ENCODE measurements around the gene GRB14.
"Not testable (repeated sequence)": the region's sequence is repeated elsewhere in the genome, so short reads cannot be mapped to it uniquely, and the experiment has no call there.

GRB14 gene

DNA sequence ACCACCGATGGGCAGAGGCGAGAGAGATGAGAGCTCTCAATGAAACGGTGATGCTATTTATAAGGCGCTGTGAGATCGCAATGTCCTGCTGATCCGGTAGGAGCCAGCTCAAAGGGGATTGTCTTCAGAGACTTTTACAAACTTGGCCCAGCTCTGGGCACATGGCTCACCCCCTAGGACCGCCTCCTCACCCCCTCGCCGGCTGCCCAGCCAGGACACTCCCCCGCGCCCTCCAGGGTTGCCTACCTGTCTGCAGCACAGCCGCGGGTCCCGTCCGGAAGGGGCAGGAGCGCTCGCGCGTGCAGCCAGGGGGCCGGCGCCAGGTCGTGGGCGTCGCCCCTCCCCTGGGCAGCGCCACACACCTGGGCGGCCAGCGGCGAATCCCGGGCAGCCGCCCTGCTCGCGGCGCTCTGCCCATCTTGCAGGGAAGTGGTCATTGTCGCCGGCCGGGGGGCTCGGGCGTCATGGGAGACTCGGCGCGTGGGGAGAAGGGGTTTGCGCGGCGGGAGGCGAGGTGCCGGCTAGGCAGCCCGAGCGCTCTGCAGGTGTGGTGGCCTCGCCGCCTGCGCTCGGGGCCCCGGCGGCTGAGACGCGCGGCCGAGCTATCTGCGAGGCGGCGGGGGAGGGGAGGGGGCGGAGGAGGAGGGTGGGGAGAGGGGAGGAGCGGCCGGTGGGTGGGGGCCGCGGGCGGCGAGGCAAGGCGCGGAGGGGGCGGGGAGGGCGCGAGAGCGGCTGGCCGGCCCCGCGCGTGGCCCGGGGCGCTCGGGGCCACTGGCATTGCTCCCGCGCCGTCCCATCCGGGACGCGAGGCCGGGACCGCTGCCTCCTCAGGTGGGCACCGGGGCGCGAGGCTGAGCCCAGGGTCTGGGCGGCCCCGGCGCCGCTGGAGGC, at the start of gene GRB14:
GRB14 (minus strand) TSS at position 610 of the 891 bp plus-strand sequence; CDS start at position 437, 173 bp downstream.
- DNase-seq (ENCODE audit: low read depth in 2 of 2): no peak

DNA sequence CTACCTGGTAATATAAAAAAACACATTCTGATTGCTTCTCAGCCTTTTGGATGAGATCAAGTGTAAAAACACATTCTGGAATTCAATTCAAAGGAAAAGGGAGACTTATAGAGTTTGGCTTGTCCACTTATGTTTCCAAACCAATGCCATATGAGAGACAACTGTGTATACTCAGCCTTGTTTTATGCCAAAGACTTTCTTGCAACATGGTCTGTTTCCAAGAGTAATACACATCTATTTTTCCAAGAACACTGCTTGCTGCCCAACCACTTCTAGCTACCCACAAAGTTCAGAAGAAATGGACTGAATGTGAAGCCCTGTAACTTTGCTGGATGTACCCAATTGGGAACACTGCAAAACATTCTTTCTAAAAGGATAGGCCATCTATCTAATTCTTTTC, 48.0 kb upstream of the GRB14 start:
- DNase-seq (ENCODE audit: low read depth in 2 of 2): no peak

DNA sequence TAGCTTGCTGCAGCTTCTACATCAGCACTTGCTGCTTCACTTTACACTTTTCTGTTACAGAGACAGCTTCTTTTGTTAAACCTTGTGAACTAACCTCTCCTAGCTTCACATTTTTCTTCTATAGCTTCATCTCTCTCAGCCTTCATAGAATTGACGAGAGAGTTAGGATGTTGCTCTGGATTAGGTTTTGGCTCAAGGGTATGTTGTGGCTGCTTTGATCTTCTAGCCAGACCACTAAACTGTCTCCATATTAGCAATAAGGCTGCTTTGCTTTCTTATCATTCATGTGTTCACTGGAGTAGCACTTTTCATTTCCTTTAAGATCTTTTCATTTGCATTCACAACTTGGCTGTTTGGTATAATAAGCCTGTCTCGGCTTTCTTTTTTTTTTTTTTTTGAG, 46.3 kb upstream of the GRB14 start:
- DNase-seq (ENCODE audit: low read depth in 2 of 2): no peak

DNA sequence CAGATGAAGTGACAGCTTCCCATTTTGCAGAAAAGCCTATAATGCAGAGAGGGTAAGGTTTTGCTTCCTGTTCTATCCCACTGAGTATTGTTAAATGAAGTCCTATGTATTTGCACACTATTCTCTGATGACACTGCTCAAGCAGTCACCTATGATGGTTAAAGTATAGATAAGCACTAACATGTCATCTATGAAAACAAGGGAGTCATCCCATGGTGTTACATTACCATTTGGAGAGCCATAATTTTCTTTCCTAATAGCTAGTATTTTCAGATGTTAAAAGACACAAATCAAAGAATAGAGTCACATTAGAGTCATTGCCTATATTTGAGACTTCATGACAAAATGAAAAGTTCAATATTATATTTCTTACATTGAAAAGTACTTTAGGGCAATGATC, 42.8 kb upstream of the GRB14 start:
- DNase-seq (ENCODE audit: low read depth in 2 of 2): no peak

DNA sequence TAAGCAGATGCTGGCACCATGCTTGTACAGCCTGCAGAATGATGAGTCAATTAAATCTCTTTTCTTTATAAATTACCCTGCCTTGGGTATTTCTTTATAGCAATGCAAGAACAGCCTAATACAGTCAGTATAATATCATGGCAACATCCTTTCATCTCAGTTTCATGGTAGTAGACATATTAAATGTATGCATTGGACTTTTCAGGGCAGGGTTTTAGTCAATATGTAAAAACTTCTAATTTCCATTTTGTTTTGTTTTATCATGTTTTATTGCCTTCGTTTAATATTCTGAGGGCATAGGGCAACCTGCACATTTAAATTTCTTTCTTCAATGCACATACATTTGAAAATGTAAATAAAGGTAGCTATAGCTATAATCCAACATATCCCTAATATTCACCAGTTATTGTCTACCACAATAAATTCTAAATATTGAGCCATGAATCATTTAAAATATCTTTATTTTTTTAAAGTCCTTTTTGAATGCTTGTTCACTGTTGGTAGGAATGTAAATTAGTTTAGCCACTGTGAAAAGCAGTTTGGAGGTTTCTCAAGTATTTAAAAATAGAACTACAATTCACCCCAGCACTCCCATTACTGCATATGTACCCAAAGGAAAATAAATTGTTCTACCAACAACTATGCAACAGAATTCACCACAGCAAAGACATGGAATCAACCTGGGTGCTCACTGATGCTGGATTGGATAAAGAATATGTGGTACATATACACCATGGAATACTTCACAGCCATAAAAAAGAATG, 41.8 kb upstream of the GRB14 start:
- no peak for DNase-seq (ENCODE audit: low read depth in 2 of 2)

DNA sequence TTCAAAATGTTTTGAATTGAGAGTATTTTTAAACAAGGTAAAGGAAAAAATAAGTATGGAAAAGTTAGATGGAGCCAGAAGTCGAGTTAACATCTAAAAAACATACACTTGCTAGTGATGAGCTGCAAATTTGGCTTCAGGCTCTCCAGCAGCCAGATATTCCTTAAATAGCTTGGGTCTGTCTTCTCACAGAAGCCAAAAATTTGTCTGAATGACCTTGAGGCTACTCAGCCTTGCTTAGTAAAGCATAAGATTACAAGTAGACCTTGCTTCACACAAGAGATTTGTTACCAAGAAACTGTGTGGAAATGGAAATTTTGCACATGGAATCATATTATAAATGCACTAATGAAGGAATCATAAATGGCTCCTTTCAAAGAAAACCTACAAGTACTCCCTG, 40.8 kb upstream of the GRB14 start:
- no peak for DNase-seq (ENCODE audit: low read depth in 2 of 2)

DNA sequence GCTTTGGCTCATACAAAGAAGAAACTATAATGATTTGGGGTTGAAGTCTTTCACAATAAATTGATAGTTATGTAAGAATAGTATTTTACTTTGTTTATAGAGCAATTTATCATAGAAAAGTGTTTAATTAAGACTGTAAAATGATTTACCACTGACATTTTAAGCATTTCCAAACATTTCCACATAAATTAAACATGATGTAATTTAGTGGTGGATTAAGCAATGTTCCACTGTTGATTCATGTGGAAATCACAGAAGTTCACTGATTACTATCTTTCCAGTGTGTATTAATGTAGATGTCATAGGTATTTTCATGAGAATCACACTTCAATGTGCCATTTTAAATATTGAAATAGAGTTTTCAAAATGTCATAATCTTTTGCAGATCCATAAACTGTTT, 40.1 kb upstream of the GRB14 start:
- no peak for DNase-seq (ENCODE audit: low read depth in 2 of 2)

DNA sequence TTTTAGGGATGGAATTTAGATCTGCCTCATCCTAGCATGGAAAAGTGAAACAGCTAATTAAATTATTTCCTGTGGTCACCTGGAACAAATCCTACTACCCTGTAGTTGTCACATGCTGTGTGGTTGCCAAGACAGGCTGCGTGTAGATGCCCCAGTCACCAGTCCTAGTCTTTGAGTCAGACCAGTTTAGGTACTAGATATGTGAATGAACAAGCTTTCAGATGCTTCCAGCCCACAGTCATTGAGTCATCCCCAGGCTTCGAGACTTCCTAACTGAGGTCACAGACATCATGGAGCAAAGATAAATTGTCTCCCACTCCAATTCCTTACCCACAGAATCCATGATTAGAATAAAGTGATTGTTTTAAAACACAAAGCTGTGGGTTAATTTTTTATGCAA, 35.8 kb upstream of the GRB14 start:
- DNase-seq (ENCODE audit: low read depth in 2 of 2): no peak

DNA sequence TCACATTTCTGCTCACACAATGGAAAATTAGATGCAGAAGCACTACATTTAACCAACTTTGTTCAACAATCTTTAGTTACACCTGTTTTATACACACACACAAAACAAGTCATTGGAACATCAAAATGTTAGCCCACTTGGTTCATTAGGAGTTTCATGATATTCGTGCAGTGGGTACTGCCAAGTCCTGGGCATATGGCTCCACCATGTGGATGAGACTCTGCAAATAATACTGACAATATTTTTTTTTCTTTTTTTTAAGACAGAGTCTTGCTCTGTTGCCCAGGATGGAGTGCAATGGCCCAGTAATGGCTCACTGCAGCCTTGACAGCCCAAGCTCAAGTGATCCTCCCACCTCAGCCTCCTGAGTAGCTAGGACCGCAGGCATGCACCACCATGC, 34.5 kb upstream of the GRB14 start:
- no peak for DNase-seq (ENCODE audit: low read depth in 2 of 2)

DNA sequence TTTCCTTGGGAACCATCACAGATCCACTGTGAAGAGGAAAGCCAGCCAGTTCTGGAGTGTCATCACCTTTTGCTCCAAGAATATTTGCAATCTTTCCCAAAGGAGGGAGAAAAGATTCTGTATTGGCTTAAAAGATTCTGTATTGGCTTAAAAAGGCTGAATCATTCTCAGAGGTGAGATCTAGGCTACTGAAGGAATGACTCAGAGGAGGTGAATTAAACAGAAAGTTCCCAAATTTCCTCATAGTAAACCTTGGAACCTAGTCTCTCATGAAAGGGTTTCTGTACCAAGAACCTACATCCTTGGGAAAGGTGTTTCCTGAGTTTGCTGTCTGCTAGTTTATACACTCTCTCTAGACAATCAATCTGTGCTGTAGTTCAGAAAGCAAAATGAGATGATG, 34.1 kb upstream of the GRB14 start:
- no peak for DNase-seq (ENCODE audit: low read depth in 2 of 2)

DNA sequence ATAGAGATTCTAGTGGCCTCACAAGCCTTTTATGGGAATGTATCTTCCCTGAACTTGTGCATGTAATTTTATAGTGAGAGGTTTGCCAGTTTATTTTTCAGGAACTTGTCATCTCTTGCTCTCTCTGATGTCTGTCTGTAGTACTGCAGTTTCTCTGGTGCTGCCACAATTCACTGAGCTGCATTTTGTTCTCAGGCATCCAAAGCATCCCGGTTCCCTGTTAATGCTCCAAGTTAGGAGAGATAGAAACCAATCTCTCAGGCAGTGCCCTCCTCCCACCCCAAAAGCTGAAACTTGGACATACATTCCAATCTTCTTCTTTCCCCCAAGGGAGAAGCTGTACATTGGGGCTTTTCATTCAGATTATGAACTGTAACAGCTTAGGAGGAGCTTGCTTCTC, 30.1 kb upstream of the GRB14 start:
- no peak for DNase-seq (ENCODE audit: low read depth in 2 of 2)

DNA sequence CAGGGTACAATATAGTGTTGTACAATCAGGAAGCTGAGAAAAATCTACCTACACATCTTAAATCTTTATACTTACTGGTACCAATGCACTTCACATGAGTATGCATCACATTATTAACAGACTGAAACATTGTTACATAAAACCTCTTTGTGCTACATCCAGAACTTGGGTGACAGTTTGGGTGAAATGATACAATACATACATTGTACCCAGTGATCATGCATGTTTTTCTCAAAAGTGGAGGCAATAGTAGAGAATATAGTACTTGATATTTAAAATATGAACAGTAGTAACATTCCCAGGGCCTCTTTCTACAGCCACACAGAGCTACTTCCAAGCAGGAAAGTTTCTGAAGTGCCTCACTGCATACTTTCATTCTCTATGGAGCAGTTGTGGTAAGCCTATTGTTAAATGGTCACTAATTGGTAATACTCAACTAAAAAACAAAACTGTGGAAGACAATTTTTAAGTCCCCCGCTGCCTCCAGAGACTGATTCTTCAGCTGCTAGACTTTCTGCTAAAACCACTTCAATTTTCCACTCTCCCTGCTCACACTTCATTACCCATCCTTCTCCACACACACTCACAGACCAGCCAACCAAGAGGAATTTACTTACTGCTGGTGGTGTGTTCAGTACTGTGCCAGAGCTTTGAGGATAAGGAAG, 22.9 kb upstream of the GRB14 start:
- no peak for DNase-seq (ENCODE audit: low read depth in 2 of 2)

DNA sequence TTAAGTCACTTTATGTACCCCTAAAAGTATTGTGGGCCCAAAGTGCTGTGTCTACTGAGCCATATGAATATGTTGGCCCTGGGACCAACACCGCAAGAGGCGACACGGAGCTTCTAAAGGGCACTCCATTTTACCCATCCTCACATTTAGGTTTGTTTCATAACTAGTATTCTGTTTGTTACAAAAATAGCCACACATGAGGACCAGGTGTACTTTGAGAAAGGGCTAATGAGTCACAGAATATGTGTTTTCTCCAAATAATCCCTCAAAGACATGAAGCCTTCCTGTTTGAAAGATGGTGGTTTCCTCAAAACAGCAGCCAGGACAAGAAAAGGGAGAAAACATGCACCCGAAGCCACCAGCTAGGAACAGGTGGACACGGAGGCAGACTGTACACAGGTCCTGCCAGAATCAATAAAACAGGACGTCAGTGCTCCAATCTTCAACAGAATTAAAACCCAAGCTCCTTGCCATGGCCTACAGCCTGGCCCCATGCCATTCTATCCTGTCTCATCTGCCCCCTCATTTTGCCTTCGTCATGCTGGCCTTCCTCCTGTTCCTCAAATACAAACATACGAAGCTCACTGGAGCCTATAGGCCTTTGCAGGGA, 21.8 kb upstream of the GRB14 start:
- no peak for DNase-seq (ENCODE audit: low read depth in 2 of 2)

DNA sequence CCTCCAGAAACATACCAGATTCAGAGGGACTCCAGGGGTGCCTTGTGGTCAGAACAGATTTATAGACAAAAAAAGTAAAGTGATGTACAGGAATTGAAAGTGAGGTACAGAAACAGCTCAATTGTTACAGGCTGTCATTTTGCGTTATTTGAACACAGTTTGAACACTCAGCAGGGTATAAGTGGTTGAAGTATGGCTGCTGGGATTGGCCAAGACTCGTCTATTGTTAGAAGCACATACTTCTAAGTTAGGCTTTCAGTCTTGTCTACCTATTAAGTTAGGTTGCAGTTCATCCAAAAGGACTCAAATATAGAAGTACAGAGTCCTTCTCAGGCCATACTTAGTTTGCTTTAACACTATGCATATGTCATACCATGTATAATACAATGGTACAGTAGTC, 21.0 kb upstream of the GRB14 start:
- no peak for DNase-seq (ENCODE audit: low read depth in 2 of 2)

DNA sequence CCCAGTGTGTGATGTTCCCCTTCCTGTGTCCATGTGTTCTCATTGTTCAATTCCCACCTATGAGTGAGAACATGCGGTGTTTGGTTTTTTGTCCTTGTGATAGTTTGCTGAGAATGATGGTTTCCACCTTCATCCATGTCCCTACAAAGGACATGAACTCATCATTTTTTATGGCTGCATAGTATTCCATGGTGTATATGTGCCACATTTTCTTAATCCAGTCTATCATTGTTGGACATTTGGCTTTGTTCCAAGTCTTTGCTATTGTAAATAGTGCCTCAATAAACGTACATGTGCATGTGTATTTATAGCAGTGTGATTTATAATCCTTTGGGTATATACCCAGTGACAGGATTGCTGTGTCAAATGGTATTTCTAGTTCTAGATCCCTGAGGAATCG, 7.0 kb upstream of the GRB14 start:
- not testable (repeated sequence) for DNase-seq (ENCODE audit: low read depth in 2 of 2)

DNA sequence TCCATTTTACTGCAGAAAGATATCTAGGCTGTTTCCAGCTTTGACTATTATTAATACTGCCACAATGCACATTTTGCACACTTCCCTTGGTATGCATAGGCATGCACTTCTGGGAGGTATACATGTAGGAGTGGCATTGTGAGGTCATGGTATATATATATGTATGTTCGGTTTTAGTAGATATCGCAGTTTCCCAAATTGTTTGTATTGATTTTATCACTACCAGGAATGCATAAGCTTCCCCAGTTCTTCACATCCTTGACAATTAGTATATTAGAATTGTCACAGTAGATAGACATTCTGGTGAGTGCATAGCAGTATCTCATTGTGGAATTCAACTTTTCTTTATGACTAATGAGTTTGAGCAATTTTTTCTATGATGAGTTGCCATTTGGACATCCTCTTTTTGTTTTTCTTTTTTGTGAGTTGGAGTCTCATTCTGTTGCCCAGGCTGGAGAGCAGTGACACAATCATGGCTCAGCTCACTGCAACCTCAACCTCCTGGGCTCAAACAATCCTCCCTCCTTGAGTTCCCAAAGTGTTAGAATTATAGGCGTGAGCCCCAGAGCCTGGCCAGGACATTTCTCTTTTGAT, 4.2 kb upstream of the GRB14 start:
- DNase-seq (ENCODE audit: low read depth in 2 of 2): no peak

DNA sequence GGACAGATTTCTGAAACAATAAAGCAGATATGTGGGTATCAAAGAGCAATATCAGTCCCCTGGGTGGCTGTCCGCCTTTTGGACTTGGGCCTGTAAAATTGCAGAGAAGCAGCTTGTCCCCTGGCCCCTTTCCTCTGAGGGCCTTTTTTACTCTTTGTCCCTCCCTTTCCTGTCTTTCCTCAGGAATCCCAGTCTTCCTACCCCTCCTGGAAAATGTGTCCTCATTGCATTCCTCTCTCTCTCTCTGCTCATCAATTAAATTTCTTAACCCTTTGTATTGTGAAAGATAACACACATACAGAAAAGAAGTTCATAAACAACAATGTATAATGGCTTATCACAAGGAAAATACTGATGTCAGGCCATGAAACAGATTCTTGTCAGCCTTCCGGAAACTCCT, 3.0 kb upstream of the GRB14 start:
- no peak for DNase-seq (ENCODE audit: low read depth in 2 of 2)

DNA sequence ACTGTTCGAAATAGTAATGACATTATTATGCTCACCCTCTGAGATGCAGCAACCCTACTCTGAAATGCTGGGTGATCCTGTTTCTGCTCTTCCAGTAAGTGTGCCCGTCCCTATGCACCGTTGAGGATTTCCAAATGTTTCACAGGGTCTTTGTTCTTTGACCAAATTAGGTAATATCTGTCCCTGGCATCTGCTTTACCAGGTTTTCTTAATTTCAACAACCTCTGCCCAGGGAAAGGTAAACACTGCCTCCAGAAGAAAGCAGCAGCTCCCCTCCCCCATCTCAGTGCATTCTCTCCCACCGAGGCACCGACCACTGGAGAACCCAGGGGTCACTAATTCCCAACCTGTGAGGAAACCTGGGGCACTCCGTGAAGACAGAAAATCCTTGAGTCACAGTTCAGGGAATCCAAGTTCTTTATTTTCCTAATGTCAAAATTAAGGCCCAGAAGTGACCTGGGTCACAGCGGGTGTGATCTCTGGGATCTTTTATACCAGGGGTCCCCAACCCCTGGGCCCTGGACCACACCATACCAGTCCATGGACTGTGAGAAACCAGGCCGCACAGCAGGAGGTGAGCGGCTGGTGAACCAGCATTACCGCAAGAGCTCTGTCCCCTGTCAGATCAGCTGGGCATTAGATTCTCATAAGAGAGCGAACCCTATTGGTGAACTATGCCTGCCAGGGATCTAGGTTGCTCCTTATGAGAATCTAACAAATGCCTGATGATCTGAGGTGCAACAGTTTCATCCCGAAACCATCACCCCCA, 1.2 kb upstream of the GRB14 start:
- DNase-seq (ENCODE audit: low read depth in 2 of 2): no peak

DNA sequence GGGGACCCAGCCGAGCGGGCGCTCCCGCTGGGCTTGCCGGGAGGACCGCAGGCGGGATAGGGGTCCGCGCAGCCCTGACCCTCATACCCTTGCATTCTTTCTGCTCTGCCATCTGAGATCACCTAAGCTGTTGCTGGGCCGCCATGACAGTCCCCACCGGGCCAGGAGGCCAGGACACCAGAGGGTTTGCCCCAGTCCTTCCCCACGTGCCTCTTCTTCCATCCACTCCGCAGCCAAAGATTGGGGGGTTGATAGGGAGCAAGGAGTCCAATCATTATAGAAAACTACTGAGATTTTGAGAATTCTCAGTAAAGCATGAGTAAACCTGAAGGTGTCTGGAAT, 453 bp upstream of the GRB14 start:
- DNase-seq (ENCODE audit: low read depth in 2 of 2): no peak

DNA sequence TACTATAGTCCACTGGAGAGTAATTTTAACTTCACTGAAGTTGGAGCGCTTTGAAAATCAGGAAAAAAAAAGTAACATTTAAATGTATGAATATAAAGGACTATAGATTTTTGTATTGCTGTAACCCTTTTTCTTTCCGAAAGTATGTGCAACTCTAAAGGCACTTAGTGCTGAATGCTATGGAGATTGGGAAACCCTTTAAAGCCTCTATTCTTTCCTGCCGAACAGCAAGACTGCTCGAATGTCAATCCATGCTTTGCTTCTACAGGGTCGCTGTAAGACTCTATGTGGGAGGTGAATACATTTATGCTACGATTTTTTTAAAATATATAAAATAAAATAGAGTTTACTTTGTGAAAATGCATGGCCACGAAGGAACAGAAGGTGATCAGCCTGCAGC, 825 bp downstream of the GRB14 start:
- DNase-seq (ENCODE audit: low read depth in 2 of 2): no peak

DNA sequence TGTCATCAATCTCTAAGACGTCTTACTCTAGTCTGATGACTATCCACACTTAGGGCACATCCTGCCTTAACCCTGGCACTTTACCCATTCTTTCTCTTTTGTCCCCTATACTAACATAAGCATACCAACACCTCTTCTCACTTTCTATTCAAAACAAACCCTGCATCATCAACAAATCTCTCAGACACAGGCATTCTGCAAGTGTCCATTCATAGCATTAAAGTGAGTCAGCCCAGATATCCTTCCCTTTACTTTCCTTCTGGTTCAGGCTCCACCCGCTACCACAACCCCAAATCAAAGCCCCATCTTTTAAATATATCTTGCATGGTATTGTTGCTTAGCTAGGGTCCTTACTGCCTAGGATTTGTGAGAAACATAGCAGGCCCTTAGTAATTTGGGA, 3.8 kb downstream of the GRB14 start:
- no peak for DNase-seq (ENCODE audit: low read depth in 2 of 2)
